WTC11 (cell line): ENCODE measurements around the gene ACOX2. TPM values are rescaled to one million over a fixed set of nuclear protein-coding genes. Genes with fewer than 3 reads are reported as not detected.
A peak's percentile ranks its signal among the peaks of the same experiment; 100 is the strongest.

ENCODE experiments used
- ATAC-seq: fragments of 200-7000 bp; cut with Tn5 transposase; 2 replicates; pipeline ENCODE4 v1.10.0; 2021; ENCODE audit warnings: mild to moderate bottlenecking, moderate library complexity
- CTCF ChIA-PET: fragments of 300-600 bp; sonication (Branson Sonifier 250); formaldehyde crosslinking; loops from one replicate; lab custom pipeline; 2021; ENCODE audit warnings: antibody characterized with exemption; lab: Charles Lee
- POLR2A ChIA-PET: fragments of 350-600 bp; sonication (Branson Sonifier 250); formaldehyde crosslinking; loops from one replicate; lab custom pipeline; 2021; ENCODE audit warnings: antibody characterized with exemption; lab: Charles Lee
- DNase-seq: peaks from one replicate; pipeline ENCODE4 v3.0.0; 2021; ENCODE audit warnings: low spot score
- H3K27ac Mint-ChIP-seq: 2 replicates; pipeline ENCODE4 v1.8.0; 2021; ENCODE audit warnings: mixed read lengths
- H3K27me3 Mint-ChIP-seq: 2 replicates; pipeline ENCODE4 v1.8.0; 2021; ENCODE audit warnings: low read depth, mild to moderate bottlenecking, moderate library complexity, mixed read lengths
- H3K36me3 Mint-ChIP-seq: 2 replicates; pipeline ENCODE4 v1.8.0; 2021; ENCODE audit warnings: mixed read lengths
- H3K4me1 Mint-ChIP-seq: 2 replicates; pipeline ENCODE4 v1.8.0; 2022; ENCODE audit warnings: mixed read lengths
- H3K4me3 Mint-ChIP-seq: 2 replicates; pipeline ENCODE4 v1.8.0; 2021; ENCODE audit warnings: mild to moderate bottlenecking, moderate library complexity, mixed read lengths
- H3K9me3 Mint-ChIP-seq: 2 replicates; pipeline ENCODE4 v1.8.0; 2021; ENCODE audit warnings: mixed read lengths
- ATF1 ChIP-seq: sonication (generic); formaldehyde crosslinking; IDR thresholded peaks from 2 replicates; pipeline ENCODE4 v1.8.1; 2023; ENCODE audit warnings: mild to moderate bottlenecking, moderate library complexity, missing genetic modification reagents
- CREB1 ChIP-seq: sonication (generic); formaldehyde crosslinking; IDR thresholded peaks from 2 replicates; pipeline ENCODE4 v1.8.0; 2023; ENCODE audit warnings: mild to moderate bottlenecking, missing genetic modification reagents
- ELF4 ChIP-seq: sonication (generic); formaldehyde crosslinking; IDR thresholded peaks from 2 replicates; pipeline ENCODE4 v1.8.1; 2022; ENCODE audit warnings: low read depth, mild to moderate bottlenecking, moderate library complexity, missing genetic modification reagents
- FOXK1 ChIP-seq: sonication (generic); formaldehyde crosslinking; IDR thresholded peaks from 2 replicates; pipeline ENCODE4 v1.8.0; 2022; ENCODE audit warnings: mild to moderate bottlenecking, moderate library complexity, missing genetic modification reagents
- FOXP1 ChIP-seq: sonication (generic); formaldehyde crosslinking; IDR thresholded peaks from 2 replicates; pipeline ENCODE4 v1.8.0; 2022; ENCODE audit warnings: missing genetic modification reagents, mild to moderate bottlenecking, moderate library complexity, borderline replicate concordance
- GABPB1 ChIP-seq: sonication (generic); formaldehyde crosslinking; IDR thresholded peaks from 2 replicates; pipeline ENCODE4 v1.8.1; 2023; ENCODE audit warnings: mild to moderate bottlenecking, missing genetic modification reagents
- GRHL2 ChIP-seq: fragments of 250-450 bp; sonication (Bioruptor Pico); IDR thresholded peaks from 2 replicates; pipeline ENCODE4 v1.8.0; 2022; ENCODE audit warnings: mild to moderate bottlenecking, moderate library complexity; ENCODE audit not compliant: insufficient replicate concordance, severe bottlenecking
- GTF2I ChIP-seq: fragments of 250-450 bp; sonication (Bioruptor Pico); conservative IDR thresholded peaks from 2 replicates; pipeline ENCODE4 v1.4.0; 2021; ENCODE audit warnings: mild to moderate bottlenecking
- IRF2 ChIP-seq: sonication (generic); formaldehyde crosslinking; IDR thresholded peaks from 2 replicates; pipeline ENCODE4 v1.8.0; 2022; ENCODE audit warnings: low read depth, missing genetic modification reagents, borderline replicate concordance
- JUN ChIP-seq: sonication (generic); formaldehyde crosslinking; IDR thresholded peaks from 2 replicates; pipeline ENCODE4 v1.8.0; 2023; ENCODE audit warnings: mild to moderate bottlenecking, missing genetic modification reagents
- NR1H2 ChIP-seq: sonication (generic); formaldehyde crosslinking; IDR thresholded peaks from 2 replicates; pipeline ENCODE4 v1.9.0; 2021; ENCODE audit warnings: mild to moderate bottlenecking, moderate library complexity, missing genetic modification reagents
- PRRX2 ChIP-seq: fragments of 250-450 bp; sonication (Bioruptor Pico); IDR thresholded peaks from 2 replicates; pipeline ENCODE4 v1.8.0; 2021; ENCODE audit warnings: mild to moderate bottlenecking
- RELA ChIP-seq: sonication (generic); formaldehyde crosslinking; IDR thresholded peaks from 2 replicates; pipeline ENCODE4 v1.8.1; 2022; ENCODE audit warnings: missing genetic modification reagents, mild to moderate bottlenecking, borderline replicate concordance
- RORB ChIP-seq: fragments of 250-450 bp; sonication (Bioruptor Pico); IDR thresholded peaks from 2 replicates; pipeline ENCODE4 v1.9.0; 2021; ENCODE audit warnings: mild to moderate bottlenecking
- SP1 ChIP-seq: sonication (generic); formaldehyde crosslinking; conservative IDR thresholded peaks from 2 replicates; pipeline ENCODE4 v1.8.1; 2022; ENCODE audit warnings: missing genetic modification reagents
- USF2 ChIP-seq: sonication (generic); formaldehyde crosslinking; IDR thresholded peaks from 2 replicates; pipeline ENCODE4 v1.8.1; 2023; ENCODE audit warnings: mild to moderate bottlenecking, missing genetic modification reagents, moderate library complexity
- ZBTB21 ChIP-seq: sonication (generic); formaldehyde crosslinking; IDR thresholded peaks from 2 replicates; pipeline ENCODE4 v1.8.1; 2023; ENCODE audit warnings: mild to moderate bottlenecking, missing genetic modification reagents, borderline replicate concordance
- ZNF121 ChIP-seq: sonication (generic); formaldehyde crosslinking; IDR thresholded peaks from 2 replicates; pipeline ENCODE4 v1.8.0; 2023; ENCODE audit warnings: missing genetic modification reagents
- ZNF138 ChIP-seq: sonication (generic); formaldehyde crosslinking; conservative IDR thresholded peaks from 2 replicates; pipeline ENCODE4 v1.8.1; 2022; ENCODE audit warnings: mild to moderate bottlenecking, moderate library complexity, missing genetic modification reagents
- ZNF281 ChIP-seq: sonication (generic); formaldehyde crosslinking; IDR thresholded peaks from 2 replicates; pipeline ENCODE4 v1.8.0; 2023; ENCODE audit warnings: mild to moderate bottlenecking, missing genetic modification reagents
- ZNF396 ChIP-seq: fragments of 250-450 bp; sonication (Bioruptor Pico); IDR thresholded peaks from 2 replicates; pipeline ENCODE4 v1.8.0; 2021; ENCODE audit warnings: mild to moderate bottlenecking, moderate library complexity, borderline replicate concordance
- ZNF671 ChIP-seq: fragments of 250-450 bp; sonication (Bioruptor Pico); IDR thresholded peaks from 2 replicates; pipeline ENCODE4 v1.8.0; 2021; ENCODE audit warnings: mild to moderate bottlenecking
- total RNA-seq: library from RNA; stranded (reverse); gene quantifications from 3 replicates; pipeline ENCODE4 v1.2.3, GENCODE V29; 2021
- TF ChIP-seq, protein P1 (sequence below): sonication (generic); formaldehyde crosslinking; IDR thresholded peaks from 2 replicates; pipeline ENCODE4 v1.8.0; 2022; ENCODE audit warnings: mild to moderate bottlenecking, missing genetic modification reagents
- TF ChIP-seq, protein P2 (sequence below): fragments of 200-600 bp; IDR thresholded peaks from 2 replicates; pipeline ENCODE4 v1.8.0; 2022; ENCODE audit warnings: antibody characterized with exemption
- TF ChIP-seq, protein P3 (sequence below): sonication (generic); formaldehyde crosslinking; IDR thresholded peaks from 2 replicates; pipeline ENCODE4 v1.8.0; 2022; ENCODE audit warnings: mild to moderate bottlenecking, missing genetic modification reagents

The ACOX2 gene
- total RNA-seq, 1 experiment from 2014 or later = 1.1 TPM

- no peak for ATAC-seq
- Mint-ChIP-seq H3K4me3 (no peak overlapping the region), H3K27ac (no peak overlapping the region)
Observed at GRCh38 chr3:58463942-58464271, 73.1 kb downstream of the ACOX2 start.

GRCh38 chr3:58463181-58463941 is 73.6 kb downstream of the ACOX2 start:
- Mint-ChIP-seq H3K4me1 (peaks cover 13% of the 10 kb centered on the region), H3K27me3 (no peaks in the 10 kb centered on the region), H3K36me3 (no peaks in the 10 kb centered on the region), H3K9me3 (no peaks in the 10 kb centered on the region), H3K4me3 (peak overlapping the region; percentile 40), H3K27ac (peak overlapping the region; percentile 93)
- ATAC-seq (peak; percentile 92), DNase-seq (peak; percentile 81)
- ChIA-PET POLR2A (no interaction called here), CTCF (interaction anchor here (0.7 to 1.3 kb wide), 19 partner anchors 10 to 167 kb away, joined by 3 to 17 read pairs (median 5); partner anchors contain the start of genes HTD2, KCTD6 and RPP14)
- TF ChIP-seq USF2 (peak; percentile 74), GTF2I (CRISPR knock-in tag) (no peak), GRHL2 (CRISPR knock-in tag) (no peak), GABPB1 (0 out of 2 replicates have a peak, but pooled peaks have one; percentile 13), ZNF138 (CRISPR knock-in tag) (no peak), RORB (no peak)
- TF ChIP-seq, protein P1, sequence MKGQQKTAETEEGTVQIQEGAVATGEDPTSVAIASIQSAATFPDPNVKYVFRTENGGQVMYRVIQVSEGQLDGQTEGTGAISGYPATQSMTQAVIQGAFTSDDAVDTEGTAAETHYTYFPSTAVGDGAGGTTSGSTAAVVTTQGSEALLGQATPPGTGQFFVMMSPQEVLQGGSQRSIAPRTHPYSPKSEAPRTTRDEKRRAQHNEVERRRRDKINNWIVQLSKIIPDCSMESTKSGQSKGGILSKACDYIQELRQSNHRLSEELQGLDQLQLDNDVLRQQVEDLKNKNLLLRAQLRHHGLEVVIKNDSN (CRISPR knock-in tag) = peak; percentile 75; the same call in 1 of the 2 replicates
- TF ChIP-seq, protein P2, sequence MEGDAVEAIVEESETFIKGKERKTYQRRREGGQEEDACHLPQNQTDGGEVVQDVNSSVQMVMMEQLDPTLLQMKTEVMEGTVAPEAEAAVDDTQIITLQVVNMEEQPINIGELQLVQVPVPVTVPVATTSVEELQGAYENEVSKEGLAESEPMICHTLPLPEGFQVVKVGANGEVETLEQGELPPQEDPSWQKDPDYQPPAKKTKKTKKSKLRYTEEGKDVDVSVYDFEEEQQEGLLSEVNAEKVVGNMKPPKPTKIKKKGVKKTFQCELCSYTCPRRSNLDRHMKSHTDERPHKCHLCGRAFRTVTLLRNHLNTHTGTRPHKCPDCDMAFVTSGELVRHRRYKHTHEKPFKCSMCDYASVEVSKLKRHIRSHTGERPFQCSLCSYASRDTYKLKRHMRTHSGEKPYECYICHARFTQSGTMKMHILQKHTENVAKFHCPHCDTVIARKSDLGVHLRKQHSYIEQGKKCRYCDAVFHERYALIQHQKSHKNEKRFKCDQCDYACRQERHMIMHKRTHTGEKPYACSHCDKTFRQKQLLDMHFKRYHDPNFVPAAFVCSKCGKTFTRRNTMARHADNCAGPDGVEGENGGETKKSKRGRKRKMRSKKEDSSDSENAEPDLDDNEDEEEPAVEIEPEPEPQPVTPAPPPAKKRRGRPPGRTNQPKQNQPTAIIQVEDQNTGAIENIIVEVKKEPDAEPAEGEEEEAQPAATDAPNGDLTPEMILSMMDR = peak; percentile 66; the same call in 1 of the 2 replicates

More at GRCh38 chr3:58463942-58464271, 73.1 kb downstream of the ACOX2 start:
- peaks cover 13% of the 10 kb centered on the region for H3K4me1 Mint-ChIP-seq
- H3K27me3 Mint-ChIP-seq = no peaks in the 10 kb centered on the region
- ChIA-PET POLR2A (no interaction called here), CTCF (interaction anchor here (0.7 to 1.3 kb wide), 19 partner anchors 9 to 166 kb away, joined by 3 to 17 read pairs (median 5); partner anchors contain the start of genes HTD2, KCTD6 and RPP14)
- H3K9me3 Mint-ChIP-seq = no peaks in the 10 kb centered on the region
- no peak for DNase-seq
- no peaks in the 10 kb centered on the region for H3K36me3 Mint-ChIP-seq
- TF ChIP-seq RELA (CRISPR knock-in tag) (no peak), CREB1 (CRISPR knock-in tag) (no peak), ZNF281 (CRISPR knock-in tag) (no peak), ZNF671 (CRISPR knock-in tag) (no peak), FOXK1 (no peak), ATF1 (CRISPR knock-in tag) (no peak), USF2 (no peak), ELF4 (no peak), PRRX2 (CRISPR knock-in tag) (no peak), JUN (CRISPR knock-in tag) (no peak), FOXP1 (no peak), NR1H2 (CRISPR knock-in tag) (no peak), ZBTB21 (CRISPR knock-in tag) (no peak), SP1 (no peak), IRF2 (no peak), ZNF121 (CRISPR knock-in tag) (no peak), ZNF396 (CRISPR knock-in tag) (no peak)
- TF ChIP-seq, protein P3, sequence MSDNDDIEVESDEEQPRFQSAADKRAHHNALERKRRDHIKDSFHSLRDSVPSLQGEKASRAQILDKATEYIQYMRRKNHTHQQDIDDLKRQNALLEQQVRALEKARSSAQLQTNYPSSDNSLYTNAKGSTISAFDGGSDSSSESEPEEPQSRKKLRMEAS = no peak
